Stimulated activated naive B cell treated with anti-CD40 and anti-IgM and Interleukin-4, amounts not matched to agents 10 μg/mL and 1 μg/mL and 100 μg/mL, for 72 hours (primary cell): ENCODE data around the gene TGFB2.

ENCODE experiments used
- ATAC-seq, 2 donors: fragments of 150-1000 bp; cut with Tn5 transposase; replicated peaks; 2 replicates each; pipeline ENCODE4 v1.10.0; 2021; ENCODE audit warnings: moderate library complexity in 1 of 2
- DNase-seq: peaks from one replicate; pipeline ENCODE4 v3.0.0; 2021
- H3K27ac Mint-ChIP-seq: one replicate; pipeline ENCODE4 v1.8.0; 2022; ENCODE audit warnings: mild to moderate bottlenecking, mixed read lengths
- H3K27me3 Mint-ChIP-seq, 2 donors: one replicate each; pipeline ENCODE4 v1.8.0; 2022; ENCODE audit warnings: mixed read lengths in 2 of 2
- H3K36me3 Mint-ChIP-seq, 2 donors: one replicate each; pipeline ENCODE4 v1.8.0; 2022; ENCODE audit warnings: mixed read lengths in 2 of 2, mild to moderate bottlenecking in 1 of 2
- H3K4me1 Mint-ChIP-seq, 2 donors: one replicate each; pipeline ENCODE4 v1.8.0; 2022; ENCODE audit warnings: mixed read lengths in 2 of 2, mild to moderate bottlenecking in 1 of 2
- H3K4me3 Mint-ChIP-seq, 2 donors: one replicate each; pipeline ENCODE4 v1.8.0; 2022; ENCODE audit warnings: mild to moderate bottlenecking in 2 of 2, mixed read lengths in 2 of 2, moderate library complexity in 1 of 2
- H3K9me3 Mint-ChIP-seq, 2 donors: one replicate each; pipeline ENCODE4 v1.8.0; 2022; ENCODE audit warnings: mixed read lengths in 2 of 2, mild to moderate bottlenecking in 1 of 2

Gene TGFB2

GRCh38 chr1:218401998-218402785 lies 57.1 kb downstream of the TGFB2 start:
- Mint-ChIP-seq H3K4me1 (peaks cover 0 to 5% of the 10 kb centered on the region in 2 donors), H3K27ac (no peak overlapping the region), H3K4me3 (no peak overlapping the region), H3K9me3 (no peaks in the 10 kb centered on the region), H3K36me3 (no peaks in the 10 kb centered on the region), H3K27me3 (no peaks in the 10 kb centered on the region)
- ATAC-seq (no peak), DNase-seq (no peak)

- Mint-ChIP-seq H3K4me1 (peaks cover 0 to 5% of the 10 kb centered on the region in 2 donors), H3K9me3 (no peaks in the 10 kb centered on the region), H3K27me3 (no peaks in the 10 kb centered on the region), H3K27ac (no peak overlapping the region), H3K36me3 (no peaks in the 10 kb centered on the region), H3K4me3 (no peak overlapping the region)
- DNase-seq (no peak), ATAC-seq (no peak)
Measured at GRCh38 chr1:218402786-218403120, 57.6 kb downstream of the TGFB2 start.

- Mint-ChIP-seq H3K27me3 (no peaks in the 10 kb centered on the region), H3K27ac (no peak overlapping the region), H3K36me3 (no peaks in the 10 kb centered on the region), H3K9me3 (no peaks in the 10 kb centered on the region), H3K4me3 (no peak overlapping the region), H3K4me1 (no peaks in the 10 kb centered on the region)
- ATAC-seq (no peak), DNase-seq (no peak)
Measured at GRCh38 chr1:218403300-218403699, 58.2 kb downstream of the TGFB2 start.

- Mint-ChIP-seq H3K36me3 (no peaks in the 10 kb centered on the region), H3K9me3 (no peaks in the 10 kb centered on the region), H3K4me3 (no peak overlapping the region), H3K27me3 (peaks cover 0 to 6% of the 10 kb centered on the region in 2 donors), H3K27ac (no peak overlapping the region), H3K4me1 (no peaks in the 10 kb centered on the region)
- DNase-seq (no peak), ATAC-seq (no peak)
Measured at GRCh38 chr1:218407630-218408029, 62.5 kb downstream of the TGFB2 start.

- Mint-ChIP-seq H3K9me3 (no peaks in the 10 kb centered on the region), H3K36me3 (no peaks in the 10 kb centered on the region), H3K27ac (no peak overlapping the region), H3K27me3 (peaks cover 0 to 6% of the 10 kb centered on the region in 2 donors), H3K4me3 (no peak overlapping the region), H3K4me1 (no peaks in the 10 kb centered on the region)
- DNase-seq (no peak), ATAC-seq (no peak)
Measured at GRCh38 chr1:218408135-218408534, 63.0 kb downstream of the TGFB2 start.

- no peak overlapping the region for H3K27ac Mint-ChIP-seq
- ATAC-seq, result no peak
- no peaks in the 10 kb centered on the region for H3K9me3 Mint-ChIP-seq
- peaks cover 0 to 6% of the 10 kb centered on the region in 2 donors for H3K27me3 Mint-ChIP-seq
- H3K4me3 Mint-ChIP-seq, result no peak overlapping the region
- no peak for DNase-seq
- H3K36me3 Mint-ChIP-seq, result no peaks in the 10 kb centered on the region
- H3K4me1 Mint-ChIP-seq, result no peaks in the 10 kb centered on the region
Measured at GRCh38 chr1:218408942-218409341, 63.8 kb downstream of the TGFB2 start.

- no peak for ATAC-seq
- Mint-ChIP-seq H3K27ac (no peak overlapping the region), H3K9me3 (no peaks in the 10 kb centered on the region), H3K4me3 (no peak overlapping the region), H3K36me3 (no peaks in the 10 kb centered on the region), H3K27me3 (peaks cover 0 to 6% of the 10 kb centered on the region in 2 donors), H3K4me1 (no peaks in the 10 kb centered on the region)
- DNase-seq, result no peak
Measured at GRCh38 chr1:218409946-218410510, 64.9 kb downstream of the TGFB2 start.

- ATAC-seq (no peak), DNase-seq (no peak)
- Mint-ChIP-seq H3K27me3 (peaks cover 0 to 6% of the 10 kb centered on the region in 2 donors), H3K4me1 (no peaks in the 10 kb centered on the region), H3K27ac (no peak overlapping the region), H3K36me3 (peaks cover 0 to 2% of the 10 kb centered on the region in 2 donors), H3K4me3 (no peak overlapping the region), H3K9me3 (no peaks in the 10 kb centered on the region)
Measured at GRCh38 chr1:218411101-218411500, 66.0 kb downstream of the TGFB2 start.

- ATAC-seq (no peak), DNase-seq (no peak)
- Mint-ChIP-seq H3K9me3 (peaks cover 3 to 5% of the 10 kb centered on the region in 2 donors), H3K27ac (no peak overlapping the region), H3K4me1 (no peaks in the 10 kb centered on the region), H3K4me3 (no peak overlapping the region), H3K27me3 (peaks cover 0 to 6% of the 10 kb centered on the region in 2 donors), H3K36me3 (peaks cover 6% of the 10 kb centered on the region in 2 donors)
Measured at GRCh38 chr1:218412171-218412570, 67.0 kb downstream of the TGFB2 start.

GRCh38 chr1:218413179-218413578 lies 68.0 kb downstream of the TGFB2 start:
- DNase-seq, result no peak
- Mint-ChIP-seq H3K4me3 (no peak overlapping the region), H3K27ac (no peak overlapping the region), H3K4me1 (no peaks in the 10 kb centered on the region), H3K36me3 (peaks cover 8% of the 10 kb centered on the region in 2 donors), H3K27me3 (peaks cover 0 to 6% of the 10 kb centered on the region in 2 donors), H3K9me3 (peaks cover 3 to 6% of the 10 kb centered on the region in 2 donors)
- ATAC-seq, result no peak

- Mint-ChIP-seq H3K9me3 (peaks cover 3 to 9% of the 10 kb centered on the region in 2 donors), H3K4me3 (no peak overlapping the region), H3K4me1 (no peaks in the 10 kb centered on the region), H3K36me3 (peaks cover 8% of the 10 kb centered on the region in 2 donors), H3K27me3 (peaks cover 0 to 6% of the 10 kb centered on the region in 2 donors), H3K27ac (no peak overlapping the region)
- DNase-seq (no peak), ATAC-seq (no peak)
Measured at GRCh38 chr1:218414060-218414728, 69.1 kb downstream of the TGFB2 start.

GRCh38 chr1:218415726-218416125 lies 70.6 kb downstream of the TGFB2 start:
- Mint-ChIP-seq H3K27ac (no peak overlapping the region), H3K27me3 (peaks cover 0 to under 1% of the 10 kb centered on the region in 2 donors), H3K4me3 (no peak overlapping the region), H3K36me3 (peaks cover 8% of the 10 kb centered on the region in 2 donors), H3K9me3 (peaks cover 3 to 9% of the 10 kb centered on the region in 2 donors), H3K4me1 (no peaks in the 10 kb centered on the region)
- DNase-seq, result no peak
- no peak for ATAC-seq

- ATAC-seq, result no peak
Measured at GRCh38 chr1:218421531-218421930, 76.4 kb downstream of the TGFB2 start.

GRCh38 chr1:218424502-218424901 lies 79.4 kb downstream of the TGFB2 start:
- Mint-ChIP-seq H3K36me3 (no peaks in the 10 kb centered on the region), H3K4me3 (no peak overlapping the region), H3K27ac (no peak overlapping the region), H3K27me3 (no peaks in the 10 kb centered on the region), H3K4me1 (no peaks in the 10 kb centered on the region), H3K9me3 (no peaks in the 10 kb centered on the region)
- ATAC-seq, result no peak
- DNase-seq, result no peak

More at GRCh38 chr1:218421531-218421930, 76.4 kb downstream of the TGFB2 start:
- peaks cover 6 to 8% of the 10 kb centered on the region in 2 donors for H3K36me3 Mint-ChIP-seq
- H3K4me3 Mint-ChIP-seq, result no peak overlapping the region
- H3K9me3 Mint-ChIP-seq, result peaks cover 3 to 9% of the 10 kb centered on the region in 2 donors
- H3K4me1 Mint-ChIP-seq, result no peaks in the 10 kb centered on the region
- H3K27ac Mint-ChIP-seq, result no peak overlapping the region
- H3K27me3 Mint-ChIP-seq, result no peaks in the 10 kb centered on the region
- no peak for DNase-seq
